HG03460 (cell line): ENCODE data around the gene FLNB.

Source experiments
- ATAC-seq: cut with Tn5 transposase; IDR thresholded peaks from one replicate; pipeline ENCODE4 v1.9.1; 2021; ENCODE audit not compliant: unreplicated experiment

The FLNB gene

GRCh38 chr3:58102976-58103451, 94.8 kb downstream of the FLNB start:
- no peak for ATAC-seq

- ATAC-seq, result no peak
Observed at GRCh38 chr3:58104151-58104550, 95.9 kb downstream of the FLNB start.

GRCh38 chr3:58104712-58105111, 96.5 kb downstream of the FLNB start:
- no peak for ATAC-seq

GRCh38 chr3:58105196-58105595, 97.0 kb downstream of the FLNB start:
- no peak for ATAC-seq

- ATAC-seq, result no peak
Observed at GRCh38 chr3:58106061-58106460, 97.8 kb downstream of the FLNB start.

- no peak for ATAC-seq
Observed at GRCh38 chr3:58106640-58107039, 98.4 kb downstream of the FLNB start.

GRCh38 chr3:58107597-58107996, 99.4 kb downstream of the FLNB start:
- no peak for ATAC-seq

- no peak for ATAC-seq
Observed at GRCh38 chr3:58109752-58110151, 101.5 kb downstream of the FLNB start.

GRCh38 chr3:58111513-58112184, 103.4 kb downstream of the FLNB start:
- peak; percentile 46 for ATAC-seq

- no peak for ATAC-seq
Observed at GRCh38 chr3:58112185-58112535, 103.9 kb downstream of the FLNB start.

- ATAC-seq, result no peak
Observed at GRCh38 chr3:58115175-58115574, 107.0 kb downstream of the FLNB start.

GRCh38 chr3:58116161-58116955, 108.1 kb downstream of the FLNB start:
- ATAC-seq, result peak; percentile 65

GRCh38 chr3:58116985-58117384, 108.8 kb downstream of the FLNB start:
- ATAC-seq, result no peak

- ATAC-seq, result no peak
Observed at GRCh38 chr3:58117561-58118181, 109.4 kb downstream of the FLNB start.

- no peak for ATAC-seq
Observed at GRCh38 chr3:58119186-58119585, 111.0 kb downstream of the FLNB start.

GRCh38 chr3:58120075-58120812, 112.0 kb downstream of the FLNB start:
- ATAC-seq, result no peak

- ATAC-seq, result no peak
Observed at GRCh38 chr3:58121183-58121582, 113.0 kb downstream of the FLNB start.

- ATAC-seq, result no peak
Observed at GRCh38 chr3:58122936-58123700, 114.9 kb downstream of the FLNB start.

- no peak for ATAC-seq
Observed at GRCh38 chr3:58124387-58124786, 116.2 kb downstream of the FLNB start.

GRCh38 chr3:58129041-58129770, 121.0 kb downstream of the FLNB start:
- ATAC-seq, result no peak
